ENCODE data around the gene DHX58.

The DHX58 gene

DNA sequence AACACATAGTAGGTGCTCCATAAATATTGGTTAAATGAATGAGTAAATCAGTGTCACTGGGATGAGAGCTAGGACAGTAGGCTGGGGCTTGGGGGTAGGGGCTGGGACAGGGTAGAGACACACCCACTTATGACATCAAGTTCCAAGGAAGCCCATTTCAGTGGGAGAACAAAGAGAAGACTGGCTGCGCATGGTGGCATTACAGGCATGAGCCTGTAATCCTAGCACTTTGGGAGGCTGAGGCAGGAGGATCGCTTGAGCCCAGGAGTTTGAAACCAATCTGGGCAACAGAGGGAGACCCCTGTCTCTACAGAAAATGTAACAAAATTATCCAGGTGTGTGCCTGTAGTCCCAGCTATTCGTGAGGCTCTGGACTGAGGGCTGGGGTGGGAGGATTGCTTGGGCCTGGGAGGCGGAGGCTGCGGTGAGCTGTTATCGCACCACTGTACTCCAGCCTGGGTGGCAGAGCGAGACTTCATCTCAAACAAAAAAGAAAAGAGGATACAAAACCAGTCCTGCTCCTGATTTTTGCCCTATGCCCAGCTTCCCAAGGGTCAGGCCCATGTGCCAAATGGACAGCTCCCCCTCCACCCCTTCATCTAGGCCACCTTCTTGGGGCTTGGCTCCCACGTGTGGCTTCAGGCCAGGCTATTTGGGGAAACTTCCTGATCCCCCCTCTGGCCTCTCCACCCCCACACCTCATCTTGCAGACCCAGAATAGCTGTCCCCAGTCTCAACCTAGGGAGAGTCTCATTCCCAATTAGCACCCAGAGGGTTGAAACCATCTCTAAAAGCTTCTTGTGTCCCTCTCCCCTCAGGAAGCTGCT lies 21.3 kb downstream of the DHX58 start:
- DNase-seq (ENCODE audit: low read depth), result no peak
- H3K4me3 ChIP-seq (ENCODE audit: low read depth, low read length), result no peak overlapping the region
- TF ChIP-seq, protein P1, sequence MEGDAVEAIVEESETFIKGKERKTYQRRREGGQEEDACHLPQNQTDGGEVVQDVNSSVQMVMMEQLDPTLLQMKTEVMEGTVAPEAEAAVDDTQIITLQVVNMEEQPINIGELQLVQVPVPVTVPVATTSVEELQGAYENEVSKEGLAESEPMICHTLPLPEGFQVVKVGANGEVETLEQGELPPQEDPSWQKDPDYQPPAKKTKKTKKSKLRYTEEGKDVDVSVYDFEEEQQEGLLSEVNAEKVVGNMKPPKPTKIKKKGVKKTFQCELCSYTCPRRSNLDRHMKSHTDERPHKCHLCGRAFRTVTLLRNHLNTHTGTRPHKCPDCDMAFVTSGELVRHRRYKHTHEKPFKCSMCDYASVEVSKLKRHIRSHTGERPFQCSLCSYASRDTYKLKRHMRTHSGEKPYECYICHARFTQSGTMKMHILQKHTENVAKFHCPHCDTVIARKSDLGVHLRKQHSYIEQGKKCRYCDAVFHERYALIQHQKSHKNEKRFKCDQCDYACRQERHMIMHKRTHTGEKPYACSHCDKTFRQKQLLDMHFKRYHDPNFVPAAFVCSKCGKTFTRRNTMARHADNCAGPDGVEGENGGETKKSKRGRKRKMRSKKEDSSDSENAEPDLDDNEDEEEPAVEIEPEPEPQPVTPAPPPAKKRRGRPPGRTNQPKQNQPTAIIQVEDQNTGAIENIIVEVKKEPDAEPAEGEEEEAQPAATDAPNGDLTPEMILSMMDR (IDR thresholded peaks at IDR 0.05; ENCODE audit: insufficient read depth, low read depth, low read length, missing control alignments), result no peak

DNA sequence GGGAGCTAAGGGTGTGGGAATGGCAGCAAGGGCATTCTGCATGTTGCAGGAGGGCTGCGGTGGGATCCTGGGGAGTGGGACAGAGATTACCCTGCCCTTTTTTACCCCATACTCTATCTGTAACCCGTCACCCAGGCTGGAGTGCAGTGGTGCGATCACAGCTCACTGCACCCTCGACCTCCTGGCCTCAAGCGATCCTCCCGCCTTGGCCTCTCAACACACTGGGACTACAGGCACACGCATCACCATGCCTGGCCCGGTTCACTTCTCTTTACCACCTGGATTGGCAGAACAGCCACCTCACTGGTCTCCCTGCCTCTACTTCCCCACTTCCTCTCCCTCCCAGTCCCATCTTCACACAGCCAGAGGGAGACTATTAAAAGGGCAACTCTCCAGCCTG lies 23.8 kb downstream of the DHX58 start:
- no peak overlapping the region for H3K4me3 ChIP-seq (ENCODE audit: low read depth, low read length)
- no peak for DNase-seq (ENCODE audit: low read depth)
- TF ChIP-seq, protein P1 (IDR thresholded peaks at IDR 0.05; ENCODE audit: insufficient read depth, low read depth, low read length, missing control alignments), result no peak

DNA sequence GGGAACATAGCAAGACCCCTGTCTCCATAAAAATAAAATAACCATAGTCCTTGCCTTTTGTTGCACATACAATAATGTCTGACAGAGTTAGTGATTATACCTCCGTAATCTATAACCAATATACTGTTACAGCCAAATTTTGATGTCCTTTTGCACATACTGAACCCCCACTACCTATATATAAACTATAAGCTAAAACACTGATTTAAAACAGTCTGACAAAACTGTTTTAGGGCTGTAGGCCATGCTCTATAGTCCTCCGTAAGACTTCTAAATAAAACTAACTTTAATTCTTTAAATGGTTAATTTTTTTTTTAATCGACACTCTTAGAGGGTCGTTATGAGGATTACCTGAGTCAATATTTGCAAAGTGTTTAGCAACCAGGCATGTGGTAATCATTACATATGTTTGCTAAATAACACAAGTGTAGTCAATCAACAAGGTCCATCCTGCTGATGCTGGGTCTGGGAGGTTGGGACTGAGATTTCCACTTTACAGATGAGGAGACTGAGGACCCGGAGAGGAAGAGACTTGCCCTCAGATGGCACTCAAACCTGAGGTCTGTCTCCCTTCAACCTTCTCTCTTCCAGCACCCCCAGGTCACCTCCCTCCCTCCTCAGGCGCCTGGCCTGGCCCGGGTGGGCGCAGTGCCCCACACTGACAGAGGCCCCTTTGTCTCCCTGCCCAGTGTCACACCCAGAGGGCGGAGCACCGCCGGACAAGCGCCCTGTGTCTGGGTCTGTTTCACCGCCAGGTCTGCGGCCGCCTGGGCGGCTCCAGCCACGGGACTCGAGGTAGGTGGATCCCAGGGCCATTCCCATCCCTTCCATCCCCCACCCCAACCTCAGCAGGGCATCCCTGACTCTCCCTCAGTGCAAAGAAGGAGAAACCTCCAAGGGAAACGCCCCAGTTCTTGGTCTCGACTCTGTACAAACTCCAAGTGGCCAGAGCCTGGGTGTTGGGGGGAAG lies 24.5 kb downstream of the DHX58 start:
- TF ChIP-seq, protein P1 (IDR thresholded peaks at IDR 0.05; ENCODE audit: insufficient read depth, low read depth, low read length, missing control alignments), result no peak
- no peak for DNase-seq (ENCODE audit: low read depth)
- no peak overlapping the region for H3K4me3 ChIP-seq (ENCODE audit: low read depth, low read length)

DNA sequence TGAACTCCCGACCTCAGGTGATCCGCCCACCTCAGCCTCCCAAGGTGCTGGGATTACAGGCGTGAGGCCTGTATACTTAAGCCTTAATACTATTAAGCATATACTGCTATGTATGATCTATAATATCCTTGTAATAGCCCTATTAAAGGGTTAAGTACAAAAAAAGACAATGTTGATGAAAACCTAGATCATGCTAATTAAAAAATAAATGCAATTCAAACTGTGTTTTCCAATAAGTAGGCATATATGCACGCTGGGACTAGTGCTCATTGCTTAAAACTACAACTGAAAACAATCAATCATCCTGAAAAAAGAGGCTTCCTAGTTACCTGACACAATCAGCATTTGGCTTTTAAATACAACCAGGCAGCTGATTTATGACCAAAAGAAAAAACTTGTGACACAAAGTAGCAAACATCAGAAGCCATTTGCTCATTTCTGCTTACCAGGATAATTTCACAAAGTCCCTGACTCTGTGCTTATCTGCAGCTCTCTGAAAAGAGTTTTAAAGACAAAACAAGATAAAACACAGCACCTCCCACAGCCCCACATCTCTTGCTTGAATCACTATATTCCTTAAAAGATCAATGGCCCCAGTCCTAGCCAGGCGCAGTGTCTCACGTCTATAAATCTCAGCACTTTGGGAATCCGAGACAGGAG lies 25.3 kb downstream of the DHX58 start:
- no peak for DNase-seq (ENCODE audit: low read depth)
- TF ChIP-seq, protein P1 (IDR thresholded peaks at IDR 0.05; ENCODE audit: insufficient read depth, low read depth, low read length, missing control alignments), result no peak
- H3K4me3 ChIP-seq (ENCODE audit: low read depth, low read length), result no peak overlapping the region

DNA sequence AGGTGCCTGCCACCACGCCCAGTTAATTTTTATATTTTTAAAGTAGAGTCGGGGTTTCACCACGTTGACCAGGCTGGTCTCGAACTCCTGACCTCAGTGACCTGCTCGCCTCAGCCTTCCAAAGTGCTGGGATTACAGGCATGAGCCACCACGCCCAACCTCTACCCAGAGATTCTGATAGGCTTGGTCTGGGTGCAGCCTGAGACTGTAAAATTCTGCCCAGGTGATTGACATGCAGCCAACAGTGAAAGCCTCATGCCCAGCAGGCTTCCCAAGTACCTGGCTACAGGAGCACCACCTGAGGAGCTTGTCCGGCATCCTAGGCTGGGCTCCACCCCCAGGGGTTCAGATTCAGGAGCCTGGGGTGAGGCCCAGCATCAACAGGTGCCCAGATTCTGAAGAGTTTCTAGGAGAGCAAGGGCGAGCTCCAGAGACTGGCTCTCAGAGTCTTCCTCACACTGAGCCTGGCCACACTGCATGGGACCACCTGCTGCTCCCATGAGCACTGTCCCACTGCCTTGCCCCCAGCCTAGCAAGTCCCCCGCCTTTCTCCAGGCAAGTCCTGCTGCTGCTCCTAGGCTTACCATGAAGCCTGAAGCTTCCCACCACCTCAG lies 30.9 kb downstream of the DHX58 start:
- no peak for DNase-seq (ENCODE audit: low read depth)
- H3K4me3 ChIP-seq (ENCODE audit: low read depth, low read length), result no peak overlapping the region
- TF ChIP-seq, protein P1 (IDR thresholded peaks at IDR 0.05; ENCODE audit: insufficient read depth, low read depth, low read length, missing control alignments), result no peak

DNA sequence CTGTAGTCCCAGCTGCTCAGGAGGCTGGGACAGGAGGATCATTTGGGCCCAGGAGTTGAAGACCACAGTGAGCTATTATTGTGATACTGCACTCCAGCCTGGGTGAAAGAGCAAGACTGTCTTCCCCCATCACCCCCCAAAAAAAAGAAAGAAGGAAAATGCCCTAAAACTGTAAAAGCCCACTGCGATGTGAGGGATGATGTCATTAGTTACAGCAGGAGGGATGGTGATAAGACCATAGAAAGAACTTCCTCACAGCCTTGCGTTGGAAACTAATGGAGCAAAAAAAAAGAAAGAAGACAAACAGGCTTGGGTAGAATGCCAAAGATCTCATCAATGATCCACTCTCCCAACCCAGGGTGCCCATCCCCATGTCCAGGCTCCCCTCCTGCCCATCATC lies 33.0 kb downstream of the DHX58 start:
- no peak for DNase-seq (ENCODE audit: low read depth)
- H3K4me3 ChIP-seq (ENCODE audit: low read depth, low read length), result no peak overlapping the region
- TF ChIP-seq, protein P1 (IDR thresholded peaks at IDR 0.05; ENCODE audit: insufficient read depth, low read depth, low read length, missing control alignments), result no peak

All from GM12865 (cell line).